ENCODE data around the gene GOLGA7B. TPM values are rescaled to one million over a fixed set of nuclear protein-coding genes. Genes with fewer than 3 reads are reported as not detected.

The GOLGA7B gene
- total RNA-seq, 4 donors from 2014 or later = 0.29 to 2.3 (median 0.63) TPM

- Histone ChIP-seq H3K27me3 (peaks cover 0 to 15% (median 2%) of the 10 kb centered on the region in 3 donors), H3K36me3 (no peaks in the 10 kb centered on the region), H3K4me1 (peaks cover 14 to 18% of the 10 kb centered on the region in 2 donors), H3K4me3 (no peak overlapping the region), H3K9me3 (no peaks in the 10 kb centered on the region), H3K27ac (no peak overlapping the region)
- in situ Hi-C loops (cut with MboI; ENCODE audit: low sequenced_read_pairs in 4 of 4) = no loop called here
- ATAC-seq (no peak), DNase-seq (no peak)
- intact Hi-C loops (cut with DNase I; ENCODE audit: low total_unique reads) = no loop called here
- no peak for TF ChIP-seq POLR2A (IDR thresholded peaks at IDR 0.05)
- TF ChIP-seq CTCF (IDR thresholded peaks at IDR 0.05 in 4 of 5, conservative IDR thresholded peaks at IDR 0.05 in 1 of 5) = no peak
Measured at GRCh38 chr10:97852277-97852676, 2.6 kb downstream of the GOLGA7B start.

- in situ Hi-C loops (cut with MboI; ENCODE audit: low sequenced_read_pairs in 4 of 4) = no loop called here
- TF ChIP-seq CTCF (IDR thresholded peaks at IDR 0.05 in 4 of 5, conservative IDR thresholded peaks at IDR 0.05 in 1 of 5) = no peak
- no peak for TF ChIP-seq POLR2A (IDR thresholded peaks at IDR 0.05)
- no peak overlapping the region for H3K27ac ChIP-seq
- no peaks in the 10 kb centered on the region for H3K36me3 ChIP-seq
- peaks cover 0 to 15% (median 2%) of the 10 kb centered on the region in 3 donors for H3K27me3 ChIP-seq
- H3K4me3 ChIP-seq = no peak overlapping the region
- DNase-seq = no peak
- H3K4me1 ChIP-seq = peaks cover 14 to 18% of the 10 kb centered on the region in 2 donors
- intact Hi-C loops (cut with DNase I; ENCODE audit: low total_unique reads) = no loop called here
- ATAC-seq = no peak
- H3K9me3 ChIP-seq = no peaks in the 10 kb centered on the region
Measured at GRCh38 chr10:97852840-97853405, 3.3 kb downstream of the GOLGA7B start.

- no peak for TF ChIP-seq POLR2A (IDR thresholded peaks at IDR 0.05)
- no peak for TF ChIP-seq CTCF (IDR thresholded peaks at IDR 0.05 in 4 of 5, conservative IDR thresholded peaks at IDR 0.05 in 1 of 5)
- H3K27me3 ChIP-seq = peaks cover 0 to 15% (median 2%) of the 10 kb centered on the region in 3 donors
- DNase-seq = no peak
- ATAC-seq = no peak
- H3K4me1 ChIP-seq = peaks cover 14 to 18% of the 10 kb centered on the region in 2 donors
- no peak overlapping the region for H3K27ac ChIP-seq
- H3K9me3 ChIP-seq = no peaks in the 10 kb centered on the region
- no peaks in the 10 kb centered on the region for H3K36me3 ChIP-seq
- in situ Hi-C loops (cut with MboI; ENCODE audit: low sequenced_read_pairs in 4 of 4) (no loop called here), intact Hi-C loops (cut with DNase I; ENCODE audit: low total_unique reads) (no loop called here)
- no peak overlapping the region for H3K4me3 ChIP-seq
Measured at GRCh38 chr10:97854743-97855142, 5.1 kb downstream of the GOLGA7B start.

GRCh38 chr10:97858001-97858439 is 8.4 kb downstream of the GOLGA7B start:
- DNase-seq (no peak), ATAC-seq (no peak)
- Histone ChIP-seq H3K4me1 (peaks cover 0 to 7% of the 10 kb centered on the region in 2 donors), H3K9me3 (no peaks in the 10 kb centered on the region), H3K27ac (no peak overlapping the region), H3K36me3 (no peaks in the 10 kb centered on the region), H3K4me3 (no peak overlapping the region), H3K27me3 (no peaks in the 10 kb centered on the region)
- intact Hi-C loops (cut with DNase I; ENCODE audit: low total_unique reads) = no loop called here
- in situ Hi-C loops (cut with MboI; ENCODE audit: low sequenced_read_pairs in 4 of 4) = no loop called here
- TF ChIP-seq POLR2A (IDR thresholded peaks at IDR 0.05) (no peak), CTCF (IDR thresholded peaks at IDR 0.05 in 4 of 5, conservative IDR thresholded peaks at IDR 0.05 in 1 of 5) (no peak)
